Osteoblast (primary cell): Measurements from ENCODE around the gene ANTXR1. TPM values are rescaled to one million over a fixed set of nuclear protein-coding genes. Genes with fewer than 3 reads are reported as not detected.
A peak's percentile ranks its signal among the peaks of the same experiment; 100 is the strongest.

Experiments used
- DNase-seq: peaks from one replicate; pipeline ENCODE4 v3.0.0; 2011; ENCODE audit warnings: low spot score, mixed read lengths; ENCODE audit not compliant: insufficient read length; ENCODE audit errors: missing footprints
- H2AFZ ChIP-seq: 2 replicates; pipeline ENCODE4 v1.6.0; 2011; ENCODE audit warnings: mild to moderate bottlenecking, low read length
- H3K27ac ChIP-seq: 2 replicates; pipeline ENCODE4 v1.5.1; 2011; ENCODE audit warnings: mild to moderate bottlenecking, low read depth, low read length, moderate library complexity
- H3K27me3 ChIP-seq: 2 replicates; pipeline ENCODE4 v1.6.0; 2012; ENCODE audit warnings: mild to moderate bottlenecking, control low read depth, inconsistent platforms, low read length, moderate library complexity; ENCODE audit not compliant: insufficient read depth
- H3K36me3 ChIP-seq: 2 replicates; pipeline ENCODE4 v1.5.1; 2011; ENCODE audit warnings: mild to moderate bottlenecking, low read length, control low read depth, moderate library complexity; ENCODE audit not compliant: insufficient read depth
- H3K4me1 ChIP-seq: 2 replicates; pipeline ENCODE4 v1.5.1; 2011; ENCODE audit warnings: mild to moderate bottlenecking, low read length, control low read depth, moderate library complexity; ENCODE audit not compliant: insufficient read depth
- H3K4me2 ChIP-seq: 2 replicates; pipeline ENCODE4 v1.6.0; 2011; ENCODE audit warnings: mild to moderate bottlenecking, low read length; ENCODE audit not compliant: insufficient read depth
- H3K4me3 ChIP-seq: fragments of 200-600 bp; sonication (generic); 3 replicates; pipeline ENCODE4 v1.5.1; 2012; ENCODE audit warnings: mild to moderate bottlenecking, low read length, inconsistent platforms; ENCODE audit not compliant: insufficient read depth
- H3K79me2 ChIP-seq: 2 replicates; pipeline ENCODE4 v1.6.0; 2012; ENCODE audit warnings: mild to moderate bottlenecking, low read length, control low read depth, inconsistent platforms; ENCODE audit not compliant: insufficient read depth
- H3K9me3 ChIP-seq: 2 replicates; pipeline ENCODE4 v1.5.1; 2011; ENCODE audit warnings: low read depth, low read length, control low read depth
- H4K20me1 ChIP-seq: 2 replicates; pipeline ENCODE4 v1.6.0; 2012; ENCODE audit warnings: mild to moderate bottlenecking, low read length, control low read depth; ENCODE audit not compliant: insufficient read depth
- CTCF ChIP-seq: IDR thresholded peaks from 2 replicates; pipeline ENCODE4 v1.5.1; 2011; ENCODE audit warnings: mild to moderate bottlenecking, low read depth, low read length, moderate library complexity; ENCODE audit errors: extremely low read depth
- total RNA-seq: library from RNA; depleted of rRNA; stranded (reverse); fragments of >200 nt; gene quantifications from 2 replicates; pipeline ENCODE4 v1.2.3, GENCODE V29; 2012

ANTXR1 gene
- total RNA-seq, 1 donor, result 123 TPM

GRCh38 chr2:69111076-69111475, 98.1 kb downstream of the ANTXR1 start:
- H3K4me1 ChIP-seq, result peaks cover 21% of the 10 kb centered on the region
- no peak overlapping the region for H2AFZ ChIP-seq
- no peak for TF ChIP-seq CTCF
- no peak overlapping the region for H3K4me2 ChIP-seq
- H3K36me3 ChIP-seq, result peaks cover 3% of the 10 kb centered on the region
- H3K4me3 ChIP-seq, result no peak overlapping the region
- no peaks in the 10 kb centered on the region for H3K9me3 ChIP-seq
- no peaks in the 10 kb centered on the region for H3K79me2 ChIP-seq
- no peak for DNase-seq
- no peaks in the 10 kb centered on the region for H4K20me1 ChIP-seq
- no peaks in the 10 kb centered on the region for H3K27me3 ChIP-seq
- H3K27ac ChIP-seq, result no peak overlapping the region

GRCh38 chr2:69113627-69114026, 100.6 kb downstream of the ANTXR1 start:
- H3K27me3 ChIP-seq, result no peaks in the 10 kb centered on the region
- DNase-seq, result peak; percentile 65
- H3K4me3 ChIP-seq, result no peak overlapping the region
- H4K20me1 ChIP-seq, result no peaks in the 10 kb centered on the region
- peaks cover 29% of the 10 kb centered on the region for H3K4me1 ChIP-seq
- H3K79me2 ChIP-seq, result no peaks in the 10 kb centered on the region
- H3K36me3 ChIP-seq, result peaks cover 3% of the 10 kb centered on the region
- TF ChIP-seq CTCF, result no peak
- peak overlapping the region; percentile 70 for H3K27ac ChIP-seq
- no peaks in the 10 kb centered on the region for H3K9me3 ChIP-seq
- H2AFZ ChIP-seq, result no peak overlapping the region
- no peak overlapping the region for H3K4me2 ChIP-seq

GRCh38 chr2:69114534-69114933, 101.6 kb downstream of the ANTXR1 start:
- no peaks in the 10 kb centered on the region for H3K9me3 ChIP-seq
- no peak overlapping the region for H3K27ac ChIP-seq
- H3K4me1 ChIP-seq, result peaks cover 37% of the 10 kb centered on the region

GRCh38 chr2:69116438-69116837, 103.5 kb downstream of the ANTXR1 start:
- Histone ChIP-seq H4K20me1 (no peaks in the 10 kb centered on the region), H3K27me3 (no peaks in the 10 kb centered on the region), H3K4me2 (no peak overlapping the region), H3K27ac (peak overlapping the region; percentile 60), H2AFZ (no peak overlapping the region), H3K4me1 (peaks cover 40% of the 10 kb centered on the region), H3K79me2 (no peaks in the 10 kb centered on the region), H3K36me3 (peaks cover 3% of the 10 kb centered on the region), H3K9me3 (no peaks in the 10 kb centered on the region), H3K4me3 (no peak overlapping the region)
- DNase-seq, result no peak
- TF ChIP-seq CTCF, result no peak

More at GRCh38 chr2:69114534-69114933, 101.6 kb downstream of the ANTXR1 start:
- H3K4me3 ChIP-seq, result no peak overlapping the region
- H3K36me3 ChIP-seq, result peaks cover 3% of the 10 kb centered on the region
- no peaks in the 10 kb centered on the region for H4K20me1 ChIP-seq
- no peak for DNase-seq
- no peaks in the 10 kb centered on the region for H3K79me2 ChIP-seq
- H3K4me2 ChIP-seq, result no peak overlapping the region
- H2AFZ ChIP-seq, result no peak overlapping the region
- no peak for TF ChIP-seq CTCF
- no peaks in the 10 kb centered on the region for H3K27me3 ChIP-seq
